ENCODE measurements around the gene WEE1.

GRCh38 chr11:9629064-9629463 is 55.6 kb downstream of the WEE1 start:
- TF ChIP-seq CTCF (IDR thresholded peaks at IDR 0.05) (no peak), ZFX (IDR thresholded peaks at IDR 0.05; ENCODE audit: borderline replicate concordance) (no peak)
